ENCODE data around the gene WIPF1.

DNA sequence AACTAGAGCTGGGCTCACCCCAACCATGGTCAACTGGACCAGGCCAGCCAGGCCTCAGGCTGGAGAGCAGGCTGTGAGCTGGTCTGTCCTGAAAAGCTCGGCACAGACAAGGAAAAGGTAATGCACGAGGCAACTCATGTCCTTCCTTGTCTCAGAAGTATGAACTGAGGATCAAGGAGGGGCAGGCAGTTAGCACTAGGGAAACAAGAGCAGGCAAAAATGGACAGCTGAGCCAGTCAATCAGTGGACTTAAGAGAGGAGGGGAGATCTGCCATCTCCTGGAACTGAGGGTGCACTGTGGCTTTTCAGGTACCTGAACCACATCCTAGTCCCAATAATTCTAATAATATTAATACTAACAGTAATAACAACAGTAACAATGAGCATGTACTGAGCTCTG is 20.6 kb upstream of the WIPF1 start:
- TF ChIP-seq, protein P1, sequence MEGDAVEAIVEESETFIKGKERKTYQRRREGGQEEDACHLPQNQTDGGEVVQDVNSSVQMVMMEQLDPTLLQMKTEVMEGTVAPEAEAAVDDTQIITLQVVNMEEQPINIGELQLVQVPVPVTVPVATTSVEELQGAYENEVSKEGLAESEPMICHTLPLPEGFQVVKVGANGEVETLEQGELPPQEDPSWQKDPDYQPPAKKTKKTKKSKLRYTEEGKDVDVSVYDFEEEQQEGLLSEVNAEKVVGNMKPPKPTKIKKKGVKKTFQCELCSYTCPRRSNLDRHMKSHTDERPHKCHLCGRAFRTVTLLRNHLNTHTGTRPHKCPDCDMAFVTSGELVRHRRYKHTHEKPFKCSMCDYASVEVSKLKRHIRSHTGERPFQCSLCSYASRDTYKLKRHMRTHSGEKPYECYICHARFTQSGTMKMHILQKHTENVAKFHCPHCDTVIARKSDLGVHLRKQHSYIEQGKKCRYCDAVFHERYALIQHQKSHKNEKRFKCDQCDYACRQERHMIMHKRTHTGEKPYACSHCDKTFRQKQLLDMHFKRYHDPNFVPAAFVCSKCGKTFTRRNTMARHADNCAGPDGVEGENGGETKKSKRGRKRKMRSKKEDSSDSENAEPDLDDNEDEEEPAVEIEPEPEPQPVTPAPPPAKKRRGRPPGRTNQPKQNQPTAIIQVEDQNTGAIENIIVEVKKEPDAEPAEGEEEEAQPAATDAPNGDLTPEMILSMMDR (IDR thresholded peaks at IDR 0.05): no peak
- TF ChIP-seq POLR2A (IDR thresholded peaks at IDR 0.05): no peak
